ENCODE measurements around the gene NDST1.

GRCh38 chr5:150549735-150550134, 41.8 kb downstream of the NDST1 start:
- no peak for TF ChIP-seq CTCF (IDR thresholded peaks at IDR 0.05; ENCODE audit: low read depth, low read length, poor library complexity, severe bottlenecking)
- no peak for TF ChIP-seq EZH2phosphoT487 (IDR thresholded peaks at IDR 0.05; ENCODE audit: borderline replicate concordance, low read length)
